ENCODE data around the gene ROGDI. TPM values are rescaled to one million over a fixed set of nuclear protein-coding genes. Genes with fewer than 3 reads are reported as not detected.

The ROGDI gene
- total RNA-seq, 3 donors from 2014 or later (not counting 1 experiment from before 2014, with no cell fraction given), result 6.6 to 15.5 (median 7.5) TPM

DNA sequence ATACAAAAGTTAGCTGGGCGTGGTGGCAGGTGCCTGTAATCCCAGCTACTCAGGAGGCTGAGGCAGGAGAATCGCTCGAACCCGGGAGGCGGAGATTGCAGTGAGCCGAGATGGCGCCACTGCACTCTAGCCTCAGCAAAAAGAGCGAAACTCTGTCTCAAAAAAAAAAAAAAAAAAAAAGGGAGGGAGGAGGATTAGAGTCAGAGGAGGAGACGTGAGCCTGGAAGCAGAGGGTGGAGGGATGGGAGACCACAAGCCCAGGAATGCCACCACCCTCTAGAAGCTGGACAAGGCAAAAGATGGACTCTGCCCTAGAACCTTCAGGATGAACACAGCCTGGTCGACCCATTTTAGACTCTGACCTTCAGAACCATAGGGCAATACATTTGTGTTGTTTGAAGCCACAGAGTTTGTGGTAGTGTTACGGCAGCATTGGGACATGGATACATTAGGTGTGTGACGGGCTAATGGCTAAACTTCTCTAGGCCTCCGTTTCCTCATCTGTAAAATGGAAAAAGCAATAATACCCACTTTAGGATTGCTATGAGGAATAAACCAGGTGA, 9.4 kb downstream of the ROGDI start:
- Histone ChIP-seq H3K27ac (ENCODE audit: low read length) (no peak overlapping the region), H3K4me1 (ENCODE audit: control insufficient read depth, insufficient read depth, low read length) (no peaks in the 10 kb centered on the region), H3K9me3 (ENCODE audit: control insufficient read depth, insufficient read depth, low read length) (no peaks in the 10 kb centered on the region), H3K27me3 (ENCODE audit: control insufficient read depth, insufficient read depth, low read length) (no peaks in the 10 kb centered on the region), H3K36me3 (ENCODE audit: control insufficient read depth, insufficient read depth, low read length) (no peaks in the 10 kb centered on the region), H3K4me3 (ENCODE audit: low read length) (no peak overlapping the region)
- H3K4me3 Mint-ChIP-seq, result no peak overlapping the region
- H3K27ac Mint-ChIP-seq, result no peak overlapping the region
- H3K9me3 Mint-ChIP-seq, result no peaks in the 10 kb centered on the region
- DNase-seq (no peak), ATAC-seq (no peak)
- 93% methylated on average over 13 of the region's 13 CpGs for WGBS (ENCODE audit: insufficient coverage)
- no peaks in the 10 kb centered on the region for H3K36me3 Mint-ChIP-seq
- intact Hi-C loops (cut with micrococcal nuclease), result no loop called here
- peaks cover 0 to 3% of the 10 kb centered on the region in 2 donors for H3K27me3 Mint-ChIP-seq (ENCODE audit: low read depth in 2 of 2)
- TF ChIP-seq, protein P1, sequence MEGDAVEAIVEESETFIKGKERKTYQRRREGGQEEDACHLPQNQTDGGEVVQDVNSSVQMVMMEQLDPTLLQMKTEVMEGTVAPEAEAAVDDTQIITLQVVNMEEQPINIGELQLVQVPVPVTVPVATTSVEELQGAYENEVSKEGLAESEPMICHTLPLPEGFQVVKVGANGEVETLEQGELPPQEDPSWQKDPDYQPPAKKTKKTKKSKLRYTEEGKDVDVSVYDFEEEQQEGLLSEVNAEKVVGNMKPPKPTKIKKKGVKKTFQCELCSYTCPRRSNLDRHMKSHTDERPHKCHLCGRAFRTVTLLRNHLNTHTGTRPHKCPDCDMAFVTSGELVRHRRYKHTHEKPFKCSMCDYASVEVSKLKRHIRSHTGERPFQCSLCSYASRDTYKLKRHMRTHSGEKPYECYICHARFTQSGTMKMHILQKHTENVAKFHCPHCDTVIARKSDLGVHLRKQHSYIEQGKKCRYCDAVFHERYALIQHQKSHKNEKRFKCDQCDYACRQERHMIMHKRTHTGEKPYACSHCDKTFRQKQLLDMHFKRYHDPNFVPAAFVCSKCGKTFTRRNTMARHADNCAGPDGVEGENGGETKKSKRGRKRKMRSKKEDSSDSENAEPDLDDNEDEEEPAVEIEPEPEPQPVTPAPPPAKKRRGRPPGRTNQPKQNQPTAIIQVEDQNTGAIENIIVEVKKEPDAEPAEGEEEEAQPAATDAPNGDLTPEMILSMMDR (IDR thresholded peaks at IDR 0.05), result no peak
- no peaks in the 10 kb centered on the region for H3K4me1 Mint-ChIP-seq

DNA sequence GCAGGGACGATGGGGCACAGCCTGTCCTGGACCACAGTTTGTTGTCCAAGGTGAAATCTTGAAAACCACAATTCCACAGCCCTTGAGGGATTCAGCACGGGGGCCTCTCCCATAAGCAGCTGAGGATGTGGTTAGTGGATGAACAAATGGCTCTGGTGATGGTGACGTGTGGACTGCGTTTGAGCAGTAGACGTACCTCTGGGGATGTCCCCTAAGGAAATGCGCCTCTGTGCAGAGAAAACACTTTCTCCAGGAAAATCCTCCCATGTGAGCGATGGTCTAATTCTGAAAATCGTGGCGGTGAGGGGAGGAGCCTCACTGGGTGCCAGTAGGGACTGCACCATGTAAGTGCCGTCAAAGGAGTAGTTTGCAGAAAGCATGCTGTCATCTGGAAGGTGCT, 11.6 kb downstream of the ROGDI start:
- Histone ChIP-seq H3K36me3 (ENCODE audit: control insufficient read depth, insufficient read depth, low read length) (no peaks in the 10 kb centered on the region), H3K4me3 (ENCODE audit: low read length) (no peak overlapping the region), H3K27me3 (ENCODE audit: control insufficient read depth, insufficient read depth, low read length) (no peaks in the 10 kb centered on the region), H3K9me3 (ENCODE audit: control insufficient read depth, insufficient read depth, low read length) (no peaks in the 10 kb centered on the region), H3K4me1 (ENCODE audit: control insufficient read depth, insufficient read depth, low read length) (no peaks in the 10 kb centered on the region), H3K27ac (ENCODE audit: low read length) (no peak overlapping the region)
- Mint-ChIP-seq H3K36me3 (no peaks in the 10 kb centered on the region), H3K9me3 (no peaks in the 10 kb centered on the region), H3K27me3 (ENCODE audit: low read depth in 2 of 2) (peaks cover 0 to 5% of the 10 kb centered on the region in 2 donors), H3K4me3 (no peak overlapping the region), H3K4me1 (no peaks in the 10 kb centered on the region), H3K27ac (no peak overlapping the region)
- TF ChIP-seq, protein P1 (IDR thresholded peaks at IDR 0.05), result no peak
- DNase-seq (no peak), ATAC-seq (no peak)
- intact Hi-C loops (cut with micrococcal nuclease), result no loop called here
- 60% methylated on average over 8 of the region's 10 CpGs for WGBS (ENCODE audit: insufficient coverage)

DNA sequence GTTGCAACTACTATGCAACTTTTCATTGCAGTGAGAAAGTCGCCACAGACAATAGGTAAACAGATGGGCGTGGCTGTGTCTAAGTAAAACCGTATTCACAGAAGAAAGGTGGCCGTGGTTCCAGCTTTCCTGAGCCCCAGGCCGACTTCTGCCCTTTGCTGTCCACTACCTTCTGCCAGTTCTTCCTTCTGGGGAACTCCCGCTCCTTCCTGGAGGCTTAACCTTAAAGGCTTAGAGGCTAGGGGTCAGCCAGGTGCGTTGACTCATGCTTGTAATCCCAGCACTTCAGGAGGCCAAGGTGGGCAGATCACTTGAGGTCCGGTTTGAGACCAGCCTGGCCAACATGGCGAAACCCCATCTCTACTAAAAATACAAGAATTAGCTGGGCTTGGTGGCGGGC, 12.2 kb downstream of the ROGDI start:
- Mint-ChIP-seq H3K4me3 (no peak overlapping the region), H3K27ac (no peak overlapping the region), H3K27me3 (ENCODE audit: low read depth in 2 of 2) (peaks cover 0 to 5% of the 10 kb centered on the region in 2 donors), H3K4me1 (no peaks in the 10 kb centered on the region), H3K9me3 (no peaks in the 10 kb centered on the region), H3K36me3 (no peaks in the 10 kb centered on the region)
- DNase-seq (no peak), ATAC-seq (no peak)
- intact Hi-C loops (cut with micrococcal nuclease), result no loop called here
- Histone ChIP-seq H3K4me1 (ENCODE audit: control insufficient read depth, insufficient read depth, low read length) (no peaks in the 10 kb centered on the region), H3K36me3 (ENCODE audit: control insufficient read depth, insufficient read depth, low read length) (no peaks in the 10 kb centered on the region), H3K9me3 (ENCODE audit: control insufficient read depth, insufficient read depth, low read length) (no peaks in the 10 kb centered on the region), H3K27ac (ENCODE audit: low read length) (no peak overlapping the region), H3K27me3 (ENCODE audit: control insufficient read depth, insufficient read depth, low read length) (no peaks in the 10 kb centered on the region), H3K4me3 (ENCODE audit: low read length) (no peak overlapping the region)
- TF ChIP-seq, protein P1 (IDR thresholded peaks at IDR 0.05), result no peak
- 86% methylated on average over 10 of the region's 10 CpGs for WGBS (ENCODE audit: insufficient coverage)

DNA sequence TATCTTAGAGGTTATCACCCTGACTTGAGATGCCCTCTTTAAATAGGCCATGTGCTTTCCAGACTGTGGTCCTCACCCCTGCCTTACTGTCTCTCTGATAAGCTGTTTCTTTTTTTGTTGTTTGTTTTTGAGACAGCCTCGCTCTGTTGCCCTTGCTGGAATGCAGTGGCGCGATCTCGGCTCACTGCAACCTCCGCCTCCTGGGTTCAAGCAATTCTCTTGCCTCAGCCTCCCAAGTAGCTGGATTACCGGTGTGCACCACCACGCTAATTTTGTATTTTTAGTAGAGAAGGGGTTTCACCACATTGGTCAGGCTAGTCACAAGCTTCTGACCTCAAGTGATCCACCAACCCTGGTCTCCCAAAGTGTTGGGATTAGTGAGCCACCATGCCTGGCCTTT, 13.5 kb downstream of the ROGDI start:
- Histone ChIP-seq H3K27me3 (ENCODE audit: control insufficient read depth, insufficient read depth, low read length) (no peaks in the 10 kb centered on the region), H3K4me1 (ENCODE audit: control insufficient read depth, insufficient read depth, low read length) (no peaks in the 10 kb centered on the region), H3K4me3 (ENCODE audit: low read length) (no peak overlapping the region), H3K27ac (ENCODE audit: low read length) (no peak overlapping the region), H3K9me3 (ENCODE audit: control insufficient read depth, insufficient read depth, low read length) (no peaks in the 10 kb centered on the region), H3K36me3 (ENCODE audit: control insufficient read depth, insufficient read depth, low read length) (no peaks in the 10 kb centered on the region)
- intact Hi-C loops (cut with micrococcal nuclease), result no loop called here
- TF ChIP-seq, protein P1 (IDR thresholded peaks at IDR 0.05), result no peak
- Mint-ChIP-seq H3K36me3 (no peaks in the 10 kb centered on the region), H3K4me1 (no peaks in the 10 kb centered on the region), H3K9me3 (no peaks in the 10 kb centered on the region), H3K27ac (no peak overlapping the region), H3K27me3 (ENCODE audit: low read depth in 2 of 2) (peaks cover 0 to 5% of the 10 kb centered on the region in 2 donors), H3K4me3 (no peak overlapping the region)
- 95% methylated on average over 7 of the region's 7 CpGs for WGBS (ENCODE audit: insufficient coverage)
- no peak for ATAC-seq
- no peak for DNase-seq
